Measurements from ENCODE around the gene PGAP3. TPM values are rescaled to one million over a fixed set of nuclear protein-coding genes. Genes with fewer than 3 reads are reported as not detected.

Gene PGAP3
- total and polyA plus RNA-seq, 2 of the 4 experiments (the other 2 are of a cell fraction) = 4.3 to 9.8 TPM

- Histone ChIP-seq H3K4ac (ENCODE audit: low read depth, low read length) (no peak overlapping the region), H2BK120ac (ENCODE audit: low read depth, low read length) (no peak overlapping the region), H3K9me1 (ENCODE audit: insufficient read depth, low read length) (peaks cover 20% of the 10 kb centered on the region), H2BK20ac (ENCODE audit: low read depth, low read length) (no peak overlapping the region), H4K5ac (ENCODE audit: low read depth, low read length) (no peak overlapping the region), H3K27me3 (ENCODE audit: control insufficient read depth, insufficient read depth, low read length) (no peaks in the 10 kb centered on the region), H3K23ac (ENCODE audit: low read depth, low read length) (no peak overlapping the region), H3K9me3 (ENCODE audit: control insufficient read depth, insufficient read depth, low read length) (no peaks in the 10 kb centered on the region), H3K18ac (ENCODE audit: low read depth, low read length) (no peak overlapping the region), H3K4me2 (ENCODE audit: low read depth, low read length) (no peak overlapping the region), H2AK9ac (replicated peaks; ENCODE audit: low read depth, low read length, poor library complexity) (no peak overlapping the region), H3K56ac (ENCODE audit: extremely low read depth, insufficient read depth, low read length) (no peak overlapping the region), H3K4me3 (ENCODE audit: insufficient read depth, low read depth, low read length) (no peak overlapping the region), H3K14ac (replicated peaks; ENCODE audit: low read depth, low read length) (no peak overlapping the region), H3K4me1 (ENCODE audit: control insufficient read depth, insufficient read depth, low read length) (peaks cover 19% of the 10 kb centered on the region), H3K36me3 (ENCODE audit: control insufficient read depth, insufficient read depth, low read length) (peaks cover 27% of the 10 kb centered on the region), H3K9ac (ENCODE audit: low read depth, low read length) (no peak overlapping the region), H4K8ac (ENCODE audit: low read depth in 2 of 2, low read length in 2 of 2) (no peak overlapping the region), H3K79me1 (ENCODE audit: low read depth in 1 of 2, low read length in 2 of 2) (peaks cover 0 to 68% of the 10 kb centered on the region in 2 experiments; a peak in 3 of 4 replicates), H4K20me1 (ENCODE audit: insufficient read depth, low read length) (peaks cover 55% of the 10 kb centered on the region), H4K91ac (ENCODE audit: insufficient read depth, low read depth, low read length) (no peak overlapping the region), H2BK5ac (ENCODE audit: low read depth, low read length, poor library complexity, severe bottlenecking) (no peak overlapping the region), H2AK5ac (ENCODE audit: low read depth, low read length) (no peak overlapping the region), H2AFZ (replicated peaks; ENCODE audit: low read length, poor library complexity) (no peak overlapping the region), H3K27ac (ENCODE audit: insufficient read depth, low read length) (no peak overlapping the region), H2BK15ac (ENCODE audit: low read depth, low read length) (no peak overlapping the region)
- POLR2A ChIA-PET (ENCODE audit: unreplicated experiment) = no interaction called here
- dilution Hi-C loops (cut with HindIII; ENCODE audit: low sequenced_read_pairs, unreplicated experiment) (no loop called here), in situ Hi-C loops (cut with MboI; ENCODE audit: low sequenced_read_pairs) (no loop called here), intact Hi-C loops (cut with micrococcal nuclease) (no loop called here)
- ATAC-seq (ENCODE audit: low read depth) (peak; percentile 16; the same call in 1 of the 2 replicates), DNase-seq (peak; percentile 50)
- TF ChIP-seq CTCF (conservative IDR thresholded peaks at IDR 0.05; ENCODE audit: low read depth, low read length) (peak; percentile 58), CHD1 (IDR thresholded peaks at IDR 0.05; ENCODE audit: low read depth, low read length) (no peak)
- 100% methylated on average over 1 of the region's 11 CpGs; no CpG with 5 or more reads in 1 of the 2 experiments for WGBS, 2 experiments (ENCODE audit: extremely low coverage in 2 of 2, insufficient read length in 1 of 2)
- BruUV-seq (replicated peaks) = no TSS peak
- CTCF ChIA-PET = interaction anchor here (0.6 to 1.1 kb wide), 2 partner anchors 17 to 76 kb away, joined by 3 to 5 read pairs; partner anchors contain the start of gene PGAP3
Observed at GRCh38 chr17:39704821-39705551, 17.1 kb upstream of the PGAP3 start.

All from IMR-90 (cell line).